Measurements from ENCODE around the gene STAB1. TPM values are rescaled to one million over a fixed set of nuclear protein-coding genes. Genes with fewer than 3 reads are reported as not detected.

The STAB1 gene
- total RNA-seq, 1 donor from 2014 or later = 67.2 TPM

DNA sequence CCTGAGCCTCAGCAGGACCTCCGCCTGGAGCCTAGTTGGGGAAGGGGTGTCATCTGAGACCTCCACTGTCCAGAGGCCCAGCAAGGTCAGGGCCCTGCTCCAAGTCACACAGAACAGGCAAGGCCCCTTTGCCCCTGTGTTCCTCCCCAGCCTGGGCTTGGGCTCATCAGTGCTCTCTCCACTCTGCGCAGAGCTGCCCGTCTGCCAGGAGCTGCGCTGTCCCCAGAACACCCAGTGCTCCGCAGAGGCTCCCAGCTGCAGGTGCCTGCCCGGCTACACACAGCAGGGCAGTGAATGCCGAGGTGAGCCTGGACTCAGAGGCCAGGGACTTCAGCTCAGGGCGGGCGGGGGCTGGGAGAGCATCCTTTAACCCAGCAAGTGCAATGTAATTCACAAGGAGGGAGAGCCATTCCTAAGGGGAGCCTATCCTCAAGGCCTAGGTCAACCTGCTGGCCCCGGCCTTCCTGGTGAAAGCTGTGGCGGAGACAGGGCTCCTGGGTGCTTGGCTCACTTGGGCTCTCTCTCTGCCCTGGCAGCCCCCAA is 7.7 kb downstream of the STAB1 start:
- Histone ChIP-seq H3K36me3 (peaks cover 4% of the 10 kb centered on the region), H3K4me1 (no peaks in the 10 kb centered on the region), H3K9me3 (replicated peaks) (no peaks in the 10 kb centered on the region), H3K4me3 (no peak overlapping the region), H3K27ac (replicated peaks) (no peak overlapping the region), H3K27me3 (ENCODE audit: low read depth) (no peaks in the 10 kb centered on the region)
- no peak for DNase-seq
- intact Hi-C loops (cut with micrococcal nuclease) = no loop called here
- TF ChIP-seq, protein P1, sequence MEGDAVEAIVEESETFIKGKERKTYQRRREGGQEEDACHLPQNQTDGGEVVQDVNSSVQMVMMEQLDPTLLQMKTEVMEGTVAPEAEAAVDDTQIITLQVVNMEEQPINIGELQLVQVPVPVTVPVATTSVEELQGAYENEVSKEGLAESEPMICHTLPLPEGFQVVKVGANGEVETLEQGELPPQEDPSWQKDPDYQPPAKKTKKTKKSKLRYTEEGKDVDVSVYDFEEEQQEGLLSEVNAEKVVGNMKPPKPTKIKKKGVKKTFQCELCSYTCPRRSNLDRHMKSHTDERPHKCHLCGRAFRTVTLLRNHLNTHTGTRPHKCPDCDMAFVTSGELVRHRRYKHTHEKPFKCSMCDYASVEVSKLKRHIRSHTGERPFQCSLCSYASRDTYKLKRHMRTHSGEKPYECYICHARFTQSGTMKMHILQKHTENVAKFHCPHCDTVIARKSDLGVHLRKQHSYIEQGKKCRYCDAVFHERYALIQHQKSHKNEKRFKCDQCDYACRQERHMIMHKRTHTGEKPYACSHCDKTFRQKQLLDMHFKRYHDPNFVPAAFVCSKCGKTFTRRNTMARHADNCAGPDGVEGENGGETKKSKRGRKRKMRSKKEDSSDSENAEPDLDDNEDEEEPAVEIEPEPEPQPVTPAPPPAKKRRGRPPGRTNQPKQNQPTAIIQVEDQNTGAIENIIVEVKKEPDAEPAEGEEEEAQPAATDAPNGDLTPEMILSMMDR (IDR thresholded peaks at IDR 0.05; ENCODE audit: borderline replicate concordance) = no peak

DNA sequence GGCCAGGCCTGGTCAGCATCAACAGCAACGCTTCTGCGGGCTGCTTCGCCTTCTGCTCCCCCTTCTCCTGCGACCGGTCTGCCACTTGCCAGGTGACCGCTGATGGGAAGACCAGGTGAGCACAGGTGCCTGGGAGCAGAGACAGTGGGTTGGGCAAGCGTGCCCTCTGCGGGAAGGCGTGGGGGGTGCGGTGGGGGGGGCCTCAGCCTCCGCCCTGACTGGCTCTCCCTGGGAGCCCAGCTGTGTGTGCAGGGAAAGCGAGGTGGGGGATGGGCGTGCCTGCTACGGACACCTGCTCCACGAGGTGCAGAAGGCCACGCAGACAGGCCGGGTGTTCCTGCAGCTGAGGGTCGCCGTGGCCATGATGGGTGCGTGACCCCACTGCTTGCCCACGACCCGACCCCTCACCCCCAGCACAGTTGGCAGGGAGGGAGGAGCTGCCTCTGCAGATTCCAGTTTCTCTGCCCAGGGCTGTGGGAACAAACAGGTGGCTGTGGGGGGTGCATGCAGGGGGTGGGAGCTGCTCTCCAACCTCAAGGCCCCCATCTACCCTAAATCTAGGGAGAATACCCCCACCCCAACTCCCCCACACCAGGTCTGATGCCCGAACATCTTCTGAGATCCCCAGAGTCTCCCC is 8.8 kb downstream of the STAB1 start:
- peaks cover 4% of the 10 kb centered on the region for H3K36me3 ChIP-seq
- H3K27me3 ChIP-seq (ENCODE audit: low read depth) = no peaks in the 10 kb centered on the region
- no peak overlapping the region for H3K4me3 ChIP-seq
- H3K27ac ChIP-seq (replicated peaks) = no peak overlapping the region
- intact Hi-C loops (cut with micrococcal nuclease) = no loop called here
- TF ChIP-seq, protein P1 (IDR thresholded peaks at IDR 0.05; ENCODE audit: borderline replicate concordance) = no peak
- no peaks in the 10 kb centered on the region for H3K9me3 ChIP-seq (replicated peaks)
- DNase-seq = no peak
- no peaks in the 10 kb centered on the region for H3K4me1 ChIP-seq

DNA sequence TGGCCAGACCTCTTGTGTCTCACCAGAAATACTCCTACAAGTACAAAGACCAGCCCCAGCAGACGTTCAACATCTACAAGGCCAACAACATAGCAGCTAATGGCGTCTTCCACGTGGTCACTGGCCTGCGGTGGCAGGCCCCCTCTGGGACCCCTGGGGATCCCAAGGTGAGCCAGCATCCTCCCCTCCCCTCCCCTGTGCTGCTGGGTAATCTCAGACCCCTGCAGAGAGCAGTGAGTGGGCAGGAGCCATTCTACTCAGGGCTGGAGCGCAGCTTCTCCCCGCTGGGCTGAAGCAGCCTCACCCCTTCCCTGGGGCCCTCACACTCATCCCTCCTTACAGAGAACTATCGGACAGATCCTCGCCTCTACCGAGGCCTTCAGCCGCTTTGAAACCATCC is 9.8 kb downstream of the STAB1 start:
- intact Hi-C loops (cut with micrococcal nuclease) = no loop called here
- no peaks in the 10 kb centered on the region for H3K4me1 ChIP-seq
- DNase-seq = no peak
- no peaks in the 10 kb centered on the region for H3K27me3 ChIP-seq (ENCODE audit: low read depth)
- no peak overlapping the region for H3K27ac ChIP-seq (replicated peaks)
- no peak overlapping the region for H3K4me3 ChIP-seq
- no peaks in the 10 kb centered on the region for H3K9me3 ChIP-seq (replicated peaks)
- peaks cover 4% of the 10 kb centered on the region for H3K36me3 ChIP-seq
- TF ChIP-seq, protein P1 (IDR thresholded peaks at IDR 0.05; ENCODE audit: borderline replicate concordance) = no peak

DNA sequence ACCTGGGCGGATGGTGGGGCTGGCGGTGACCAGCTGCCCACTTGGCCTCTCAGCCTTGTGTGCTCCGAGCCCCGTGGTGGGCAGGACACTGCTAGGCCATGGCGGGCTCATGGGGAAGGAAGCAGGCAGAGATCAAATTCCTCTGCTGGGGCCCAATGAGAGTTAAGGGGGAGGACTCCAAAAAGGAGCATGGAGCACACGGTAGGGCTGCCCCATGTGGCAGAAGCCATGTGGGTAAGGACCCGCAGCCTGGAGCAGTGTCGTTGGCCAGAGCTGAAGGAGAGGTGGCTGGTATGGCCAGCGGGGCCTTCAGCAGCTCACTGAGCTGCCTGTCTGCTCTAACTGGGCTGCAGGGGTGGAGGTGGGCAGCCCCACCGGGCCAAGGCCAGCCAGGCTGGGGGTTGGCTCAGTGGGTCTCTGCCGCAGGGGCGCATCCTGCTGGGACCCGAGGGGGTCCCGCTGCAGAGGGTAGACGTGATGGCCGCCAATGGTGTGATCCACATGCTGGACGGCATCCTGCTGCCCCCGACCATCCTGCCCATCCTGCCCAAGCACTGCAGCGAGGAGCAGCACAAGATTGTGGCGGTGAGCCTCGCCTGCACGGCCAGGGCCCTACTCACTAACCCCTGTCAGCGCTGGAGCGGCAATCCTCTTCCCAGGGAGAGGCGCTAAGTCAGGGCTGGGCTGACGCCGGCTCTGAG is 11.3 kb downstream of the STAB1 start:
- Histone ChIP-seq H3K27me3 (ENCODE audit: low read depth) (no peaks in the 10 kb centered on the region), H3K9me3 (replicated peaks) (no peaks in the 10 kb centered on the region), H3K4me1 (no peaks in the 10 kb centered on the region), H3K27ac (replicated peaks) (no peak overlapping the region), H3K4me3 (no peak overlapping the region), H3K36me3 (peaks cover 4% of the 10 kb centered on the region)
- DNase-seq = no peak
- TF ChIP-seq, protein P1 (IDR thresholded peaks at IDR 0.05; ENCODE audit: borderline replicate concordance) = no peak
- intact Hi-C loops (cut with micrococcal nuclease) = no loop called here

DNA sequence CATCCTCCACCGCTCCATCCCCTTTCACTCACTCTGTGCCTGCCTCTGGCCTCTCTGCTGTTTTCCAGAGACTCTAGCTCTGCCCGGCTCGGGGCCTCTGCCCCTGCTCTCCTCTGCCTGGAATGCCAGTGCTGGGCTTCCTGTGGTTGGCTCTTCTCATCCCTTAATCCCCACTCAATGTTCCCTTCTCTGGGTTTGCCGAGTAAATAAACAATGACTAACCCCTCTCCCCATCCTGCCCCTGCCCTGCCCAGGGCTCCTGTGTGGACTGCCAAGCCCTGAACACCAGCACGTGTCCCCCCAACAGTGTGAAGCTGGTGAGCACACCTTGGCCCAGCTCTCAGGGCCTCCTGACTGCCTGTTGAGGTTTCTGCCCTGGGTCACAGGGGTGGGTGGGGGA is 12.2 kb downstream of the STAB1 start:
- Histone ChIP-seq H3K9me3 (replicated peaks) (no peaks in the 10 kb centered on the region), H3K36me3 (peaks cover 4% of the 10 kb centered on the region), H3K4me1 (no peaks in the 10 kb centered on the region), H3K27ac (replicated peaks) (no peak overlapping the region), H3K4me3 (no peak overlapping the region), H3K27me3 (ENCODE audit: low read depth) (no peaks in the 10 kb centered on the region)
- intact Hi-C loops (cut with micrococcal nuclease) = no loop called here
- DNase-seq = no peak
- TF ChIP-seq, protein P1 (IDR thresholded peaks at IDR 0.05; ENCODE audit: borderline replicate concordance) = no peak

All from left ventricle myocardium inferior (tissue), 1 donor.